H9 (cell line): Measurements from ENCODE around the gene BIK. TPM values are rescaled to one million over a fixed set of nuclear protein-coding genes. Genes with fewer than 3 reads are reported as not detected.

Experiments
- DNase-seq: peaks from one replicate; pipeline ENCODE4 v3.0.0-alpha.2; 2017
- H2AFZ ChIP-seq: one replicate; pipeline ENCODE4 v1.6.1; 2013; ENCODE audit warnings: mild to moderate bottlenecking, low read length, control low read depth, moderate library complexity
- H2AK5ac ChIP-seq: 2 replicates; pipeline ENCODE4 v1.6.1; 2013; ENCODE audit warnings: low read length, control low read depth, mixed read lengths; ENCODE audit not compliant: insufficient read length
- H2BK120ac ChIP-seq: one replicate; pipeline ENCODE4 v1.6.1; 2013; ENCODE audit warnings: low read depth, mild to moderate bottlenecking, low read length, control low read depth, inconsistent platforms; ENCODE audit not compliant: poor library complexity, severe bottlenecking
- H2BK12ac ChIP-seq: 2 replicates; pipeline ENCODE4 v1.6.1; 2013; ENCODE audit warnings: low read length, control low read depth, mixed read lengths, low read depth; ENCODE audit not compliant: insufficient read length
- H2BK15ac ChIP-seq: 2 replicates; pipeline ENCODE4 v1.6.1; 2013; ENCODE audit warnings: low read depth, low read length, control low read depth
- H2BK20ac ChIP-seq: one replicate; pipeline ENCODE4 v1.6.1; 2013; ENCODE audit warnings: low read depth, mild to moderate bottlenecking, low read length, control low read depth, inconsistent platforms; ENCODE audit not compliant: poor library complexity, severe bottlenecking
- H2BK5ac ChIP-seq: 2 replicates; pipeline ENCODE4 v1.6.1; 2013; ENCODE audit warnings: low read length, control low read depth, mixed read lengths; ENCODE audit not compliant: insufficient read length
- H3K14ac ChIP-seq: 2 replicates; pipeline ENCODE4 v1.6.1; 2013; ENCODE audit warnings: low read length, control low read depth; ENCODE audit not compliant: insufficient read depth
- H3K18ac ChIP-seq: 2 replicates; pipeline ENCODE4 v1.6.1; 2013; ENCODE audit warnings: low read depth, mild to moderate bottlenecking, mixed read lengths, low read length, control low read depth; ENCODE audit not compliant: insufficient read length
- H3K23ac ChIP-seq: 2 replicates; pipeline ENCODE4 v1.6.1; 2013; ENCODE audit warnings: low read length, control low read depth, mixed read lengths, low read depth; ENCODE audit not compliant: insufficient read length
- H3K23me2 ChIP-seq: 2 replicates; pipeline ENCODE4 v1.6.1; 2013; ENCODE audit warnings: low read depth, mild to moderate bottlenecking, mixed read lengths, low read length, control low read depth; ENCODE audit not compliant: insufficient read length, poor library complexity, severe bottlenecking
- H3K27ac ChIP-seq: 2 replicates; pipeline ENCODE4 v1.5.1; 2013; ENCODE audit warnings: low read length, control low read depth, mixed read lengths, low read depth; ENCODE audit not compliant: insufficient read length
- H3K27me3 ChIP-seq: 2 replicates; pipeline ENCODE4 v1.6.1; 2013; ENCODE audit warnings: low read length, control low read depth, inconsistent platforms; ENCODE audit not compliant: insufficient read depth
- H3K4ac ChIP-seq: 2 replicates; pipeline ENCODE4 v1.6.1; 2013; ENCODE audit warnings: low read depth, mild to moderate bottlenecking, control low read depth, inconsistent platforms, low read length, moderate library complexity
- H3K4me1 ChIP-seq: 2 replicates; pipeline ENCODE4 v1.6.1; 2013; ENCODE audit warnings: low read length, control low read depth, inconsistent platforms; ENCODE audit not compliant: insufficient read depth
- H3K4me2 ChIP-seq: 2 replicates; pipeline ENCODE4 v1.6.1; 2013; ENCODE audit warnings: low read length, control low read depth, mixed read lengths; ENCODE audit not compliant: insufficient read length, insufficient read depth
- H3K56ac ChIP-seq: 2 replicates; pipeline ENCODE4 v1.6.1; 2013; ENCODE audit warnings: low read depth, mild to moderate bottlenecking, mixed read lengths, low read length, control low read depth; ENCODE audit not compliant: insufficient read length
- H3K79me1 ChIP-seq: 2 replicates; pipeline ENCODE4 v1.6.1; 2013; ENCODE audit warnings: low read depth, mild to moderate bottlenecking, moderate library complexity, low read length, control low read depth, inconsistent platforms; ENCODE audit not compliant: insufficient read depth, poor library complexity, severe bottlenecking
- H3K79me2 ChIP-seq: 2 replicates; pipeline ENCODE4 v1.6.1; 2013; ENCODE audit warnings: low read length, control low read depth, inconsistent platforms; ENCODE audit not compliant: insufficient read depth
- H3K9ac ChIP-seq: 2 replicates; pipeline ENCODE4 v1.6.1; 2013; ENCODE audit warnings: low read length, control low read depth, mixed read lengths; ENCODE audit not compliant: insufficient read length; ENCODE audit errors: extremely low read depth
- H3K9me3 ChIP-seq: one replicate; pipeline ENCODE4 v1.6.1; 2013; ENCODE audit warnings: low read depth, low read length, inconsistent platforms; ENCODE audit not compliant: control insufficient read depth
- H3T11ph ChIP-seq: one replicate; pipeline ENCODE4 v1.6.1; 2013; ENCODE audit warnings: mild to moderate bottlenecking, low read length, control low read depth, inconsistent platforms
- H4K20me1 ChIP-seq: one replicate; pipeline ENCODE4 v1.6.1; 2013; ENCODE audit not compliant: control insufficient read depth, insufficient read length, insufficient read depth
- H4K5ac ChIP-seq: 2 replicates; pipeline ENCODE4 v1.6.1; 2013; ENCODE audit warnings: low read depth, mild to moderate bottlenecking, mixed read lengths, low read length, control low read depth; ENCODE audit not compliant: insufficient read length
- H4K8ac ChIP-seq: replicated peaks from 2 replicates; pipeline ENCODE4 v1.6.1; 2013; ENCODE audit warnings: low read length, control low read depth, mixed read lengths, low read depth; ENCODE audit not compliant: insufficient read length
- H4K91ac ChIP-seq: 2 replicates; pipeline ENCODE4 v1.6.1; 2013; ENCODE audit warnings: low read depth, mild to moderate bottlenecking, moderate library complexity, mixed read lengths, low read length, control low read depth; ENCODE audit not compliant: insufficient read length
- H3K27ac Mint-ChIP-seq, 3 experiments: 2 replicates in 2 of 3; 3 replicates in 1 of 3; pipeline ENCODE4 v1.8.0; 2020 to 2021; ENCODE audit warnings: mixed read lengths in 3 of 3, mild to moderate bottlenecking in 1 of 3, moderate library complexity in 1 of 3
- H3K27me3 Mint-ChIP-seq: 2 replicates; pipeline ENCODE4 v1.8.0; 2021; ENCODE audit warnings: low read depth, mild to moderate bottlenecking, moderate library complexity, mixed read lengths
- H3K36me3 Mint-ChIP-seq, 3 experiments: 2 replicates in 2 of 3; 3 replicates in 1 of 3; pipeline ENCODE4 v1.8.0; 2020 to 2021; ENCODE audit warnings: low read depth in 3 of 3, mixed read lengths in 3 of 3; ENCODE audit not compliant: insufficient read depth in 1 of 3
- H3K4me1 Mint-ChIP-seq, 2 experiments: 2 replicates each; pipeline ENCODE4 v1.8.0; 2020; ENCODE audit warnings: mixed read lengths in 2 of 2
- H3K4me3 Mint-ChIP-seq, 2 experiments: 2 replicates in 1 of 2; 3 replicates in 1 of 2; pipeline ENCODE4 v1.8.0; 2020 to 2021; ENCODE audit warnings: mild to moderate bottlenecking in 2 of 2, mixed read lengths in 2 of 2, moderate library complexity in 1 of 2
- H3K9me3 Mint-ChIP-seq, 2 experiments: 2 replicates in 1 of 2; 3 replicates in 1 of 2; pipeline ENCODE4 v1.8.0; 2020; ENCODE audit warnings: mild to moderate bottlenecking in 2 of 2, mixed read lengths in 2 of 2, moderate library complexity in 1 of 2
- WGBS: extraction: QIAGEN DNeasy Blood & Tissue Kit; methylation state at CpG from one replicate; pipeline ENCODE4 v1.1.7; 2013; ENCODE audit warnings: missing lambda C conversion rate, low lambda C conversion rate, mixed read lengths; ENCODE audit not compliant: insufficient read length; ENCODE audit errors: extremely low coverage; 5-methylcytosine and 5-hydroxymethylcytosine counted together
- total RNA-seq: library from RNA; stranded (reverse); gene quantifications from 2 replicates; pipeline ENCODE4 v1.2.1, GENCODE V29; 2021
- TF ChIP-seq, protein P1 (sequence below): fragments of 200-600 bp; sonication (generic); conservative IDR thresholded peaks from 3 replicates; pipeline ENCODE4 v1.8.0; 2021; ENCODE audit warnings: antibody characterized with exemption, mild to moderate bottlenecking

BIK gene
- total RNA-seq, 1 experiment from 2014 or later: 8.3 TPM

DNA sequence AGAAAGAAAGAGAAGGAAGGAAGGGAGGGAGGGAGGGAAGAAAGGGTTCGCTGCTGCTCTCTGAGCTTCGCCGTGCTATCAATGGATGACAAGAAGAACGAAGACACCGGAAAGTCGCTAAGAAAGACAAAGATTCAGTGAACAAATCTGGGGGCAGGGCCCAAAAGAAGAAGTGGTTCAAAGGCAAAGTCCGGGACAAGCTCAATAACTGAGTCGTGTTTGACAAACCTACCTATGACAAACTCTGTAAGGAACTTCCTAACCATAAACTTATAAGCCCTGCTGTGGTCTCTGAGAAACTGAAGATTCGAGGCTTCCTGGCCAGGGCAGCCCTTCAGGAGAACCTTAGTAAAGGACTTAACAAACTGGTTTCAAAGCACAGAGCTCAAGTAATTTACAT is 18.5 kb upstream of the BIK start:
- H3K4me1 ChIP-seq: no peaks in the 10 kb centered on the region
- H3K4me2 ChIP-seq: no peak overlapping the region
- H3K4me1 Mint-ChIP-seq: peaks cover 6 to 25% of the 10 kb centered on the region in 2 experiments; a peak in 3 of 4 replicates
- H3K4me3 Mint-ChIP-seq: no peak overlapping the region
- H3K14ac ChIP-seq: no peak overlapping the region
- H4K91ac ChIP-seq: no peak overlapping the region
- no peak overlapping the region for H3T11ph ChIP-seq
- H4K8ac ChIP-seq: no peak overlapping the region
- H2BK120ac ChIP-seq: no peak overlapping the region
- H2AFZ ChIP-seq: no peak overlapping the region
- no peak overlapping the region for H2BK15ac ChIP-seq
- H3K9ac ChIP-seq: no peak overlapping the region
- H3K9me3 ChIP-seq: no peaks in the 10 kb centered on the region
- H3K79me1 ChIP-seq: no peaks in the 10 kb centered on the region
- H2BK5ac ChIP-seq: no peak overlapping the region
- peaks cover 2% of the 10 kb centered on the region; the same call in 1 of the 2 replicates for H3K27me3 Mint-ChIP-seq
- H3K23me2 ChIP-seq: peaks cover 5% of the 10 kb centered on the region
- no peak overlapping the region for H3K56ac ChIP-seq
- no peak overlapping the region for H2AK5ac ChIP-seq
- no peak overlapping the region for H2BK12ac ChIP-seq
- H3K18ac ChIP-seq: no peak overlapping the region
- no peaks in the 10 kb centered on the region for H3K79me2 ChIP-seq
- no peak overlapping the region for H3K27ac ChIP-seq
- 0 out of 7 replicates have a peak overlapping the region, but pooled peaks of 1 of the 3 experiments have one; percentile 66 for H3K27ac Mint-ChIP-seq
- TF ChIP-seq, protein P1, sequence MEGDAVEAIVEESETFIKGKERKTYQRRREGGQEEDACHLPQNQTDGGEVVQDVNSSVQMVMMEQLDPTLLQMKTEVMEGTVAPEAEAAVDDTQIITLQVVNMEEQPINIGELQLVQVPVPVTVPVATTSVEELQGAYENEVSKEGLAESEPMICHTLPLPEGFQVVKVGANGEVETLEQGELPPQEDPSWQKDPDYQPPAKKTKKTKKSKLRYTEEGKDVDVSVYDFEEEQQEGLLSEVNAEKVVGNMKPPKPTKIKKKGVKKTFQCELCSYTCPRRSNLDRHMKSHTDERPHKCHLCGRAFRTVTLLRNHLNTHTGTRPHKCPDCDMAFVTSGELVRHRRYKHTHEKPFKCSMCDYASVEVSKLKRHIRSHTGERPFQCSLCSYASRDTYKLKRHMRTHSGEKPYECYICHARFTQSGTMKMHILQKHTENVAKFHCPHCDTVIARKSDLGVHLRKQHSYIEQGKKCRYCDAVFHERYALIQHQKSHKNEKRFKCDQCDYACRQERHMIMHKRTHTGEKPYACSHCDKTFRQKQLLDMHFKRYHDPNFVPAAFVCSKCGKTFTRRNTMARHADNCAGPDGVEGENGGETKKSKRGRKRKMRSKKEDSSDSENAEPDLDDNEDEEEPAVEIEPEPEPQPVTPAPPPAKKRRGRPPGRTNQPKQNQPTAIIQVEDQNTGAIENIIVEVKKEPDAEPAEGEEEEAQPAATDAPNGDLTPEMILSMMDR: no peak
- no CpG with 5 or more reads among the region's 9 CpGs for WGBS
- H3K9me3 Mint-ChIP-seq: peaks cover 13 to 14% of the 10 kb centered on the region in 2 experiments
- no peaks in the 10 kb centered on the region for H4K20me1 ChIP-seq
- no peak overlapping the region for H3K4ac ChIP-seq
- no peak overlapping the region for H3K23ac ChIP-seq
- no peak overlapping the region for H4K5ac ChIP-seq
- no peaks in the 10 kb centered on the region for H3K27me3 ChIP-seq
- peaks cover 5 to 13% (median 7%) of the 10 kb centered on the region in 3 experiments for H3K36me3 Mint-ChIP-seq
- H2BK20ac ChIP-seq: no peak overlapping the region
- DNase-seq: no peak
